Activated CD8-positive, alpha-beta memory T cell treated with anti-CD3 and anti-CD28 coated beads, Interleukin-2, amount 50 U/mL, for 1 hour (primary cell): ENCODE results near the gene BMP10.
"Not testable (repeated sequence)": the region's sequence is repeated elsewhere in the genome, so short reads cannot be mapped to it uniquely, and the experiment has no call there.

ENCODE experiments used
- DNase-seq: peaks from one replicate; pipeline ENCODE4 v3.0.0-alpha.2; 2020; ENCODE audit errors: extremely low read depth

Gene BMP10

GRCh38 chr2:68871159-68871764, at the start of gene BMP10:
TSS of gene BMP10 (minus strand) at chr2:68871397. CDS start at chr2:68871358, 39 bp downstream.
- no peak for DNase-seq

GRCh38 chr2:68920481-68921170, 49.4 kb upstream of the BMP10 start:
- no peak for DNase-seq

- DNase-seq = no peak
Measured at GRCh38 chr2:68918497-68918896, 47.3 kb upstream of the BMP10 start.

GRCh38 chr2:68917034-68917718, 46.0 kb upstream of the BMP10 start:
- DNase-seq = no peak

GRCh38 chr2:68916226-68916625, 45.0 kb upstream of the BMP10 start:
- DNase-seq = no peak

GRCh38 chr2:68915393-68915792, 44.2 kb upstream of the BMP10 start:
- no peak for DNase-seq

GRCh38 chr2:68913359-68913758, 42.2 kb upstream of the BMP10 start:
- DNase-seq = no peak

GRCh38 chr2:68912732-68913131, 41.5 kb upstream of the BMP10 start:
- DNase-seq = no peak

GRCh38 chr2:68912111-68912510, 40.9 kb upstream of the BMP10 start:
- no peak for DNase-seq

- DNase-seq = no peak
Measured at GRCh38 chr2:68911709-68912108, 40.5 kb upstream of the BMP10 start.

- DNase-seq = no peak
Measured at GRCh38 chr2:68911246-68911645, 40.0 kb upstream of the BMP10 start.

- DNase-seq = peak; percentile 31
Measured at GRCh38 chr2:68909793-68910674, 38.8 kb upstream of the BMP10 start.

- DNase-seq = peak; percentile 62
Measured at GRCh38 chr2:68908392-68908970, 37.3 kb upstream of the BMP10 start.

GRCh38 chr2:68907920-68908253, 36.7 kb upstream of the BMP10 start:
- DNase-seq = no peak

- DNase-seq = no peak
Measured at GRCh38 chr2:68907232-68907919, 36.2 kb upstream of the BMP10 start.

GRCh38 chr2:68906716-68907115, 35.5 kb upstream of the BMP10 start:
- no peak for DNase-seq

- DNase-seq = no peak
Measured at GRCh38 chr2:68905116-68905515, 33.9 kb upstream of the BMP10 start.

GRCh38 chr2:68901561-68901960, 30.4 kb upstream of the BMP10 start:
- DNase-seq = no peak

GRCh38 chr2:68901199-68901514, 30.0 kb upstream of the BMP10 start:
- no peak for DNase-seq

GRCh38 chr2:68900496-68901198, 29.4 kb upstream of the BMP10 start:
- DNase-seq = no peak

GRCh38 chr2:68895981-68896380, 24.8 kb upstream of the BMP10 start:
- DNase-seq = not testable (repeated sequence)
